ENCODE data around the gene ATP2B1.

GRCh38 chr12:89690925-89691324 is 17.7 kb downstream of the ATP2B1 start:
- no peak for TF ChIP-seq CTCF (conservative IDR thresholded peaks at IDR 0.05 in 1 of 2, IDR thresholded peaks at IDR 0.05 in 1 of 2; ENCODE audit: extremely low read depth in 1 of 2, insufficient read depth in 1 of 2, low read depth in 1 of 2, low read length in 2 of 2)
- TF ChIP-seq EZH2 (IDR thresholded peaks at IDR 0.05; ENCODE audit: borderline replicate concordance, low read length), result no peak
